K562 (cell line): ENCODE data around the gene PLCB1. TPM values are rescaled to one million over a fixed set of nuclear protein-coding genes. Genes with fewer than 3 reads are reported as not detected.

Experiments used
- ATAC-seq: fragments of 200-7000 bp; cut with Tn5 transposase; 3 replicates; pipeline ENCODE4 v1.9.1; 2020; ENCODE audit warnings: moderate library complexity
- BruUV-seq: library from RNA; stranded (reverse); fragments of 400-500 nt; replicated peaks from 2 replicates; lab custom pipeline; 2021; lab: Mats Ljungman, UMichigan
- CTCF ChIA-PET: fragments of 300-600 bp; formaldehyde crosslinking; extraction: SDS; loops from one replicate; lab custom pipeline; 2021; ENCODE audit warnings: low intra/inter-chr PET ratio; lab: Yijun Ruan, JAX
- POLR2A ChIA-PET: fragments of 300-600, 350-650 bp; sonication (Branson Sonifier 250); formaldehyde crosslinking; extraction: SDS; loops from one replicate; lab custom pipeline; 2021; ENCODE audit warnings: antibody characterized with exemption, inconsistent platforms; lab: Yijun Ruan, JAX
- DNase-seq, 4 experiments: peaks; one replicate each; pipeline versions ENCODE4 v3.0.0 to v3.0.0-alpha.2; 2011 to 2018; ENCODE audit warnings: low spot score in 3 of 4, mixed read lengths in 3 of 4; ENCODE audit errors: extremely low read depth in 1 of 4
- FAIRE-seq: peaks from 2 replicates; lab custom pipeline; 2011; peaks lifted over from hg19 to GRCh38; lab: Jason Lieb, UNC
- H2AFZ ChIP-seq: 2 replicates; pipeline ENCODE4 v1.6.0; 2011; ENCODE audit warnings: low read depth, low read length, control low read depth, inconsistent platforms
- H3K27ac ChIP-seq: fragments of 200-600 bp; 3 replicates; pipeline ENCODE4 v1.8.0; 2011; ENCODE audit warnings: low read depth, mild to moderate bottlenecking, control low read depth, inconsistent platforms, low read length, moderate library complexity, mixed read lengths; ENCODE audit errors: extremely low read depth
- H3K27me3 ChIP-seq, 2 experiments: fragments of 300-600 bp in 1 of 2; 2 replicates in 1 of 2; 3 replicates in 1 of 2; pipeline versions ENCODE4 v1.6.0 to v1.8.0; 2011; ENCODE audit warnings: inconsistent platforms in 2 of 2, low read length in 2 of 2, mild to moderate bottlenecking in 1 of 2, mixed read lengths in 1 of 2, moderate library complexity in 1 of 2; ENCODE audit not compliant: control insufficient read depth in 2 of 2, insufficient read depth in 2 of 2
- H3K36me3 ChIP-seq: fragments of 300-600 bp; 3 replicates; pipeline ENCODE4 v1.8.0; 2011; ENCODE audit warnings: mild to moderate bottlenecking, low read length, inconsistent platforms; ENCODE audit not compliant: control insufficient read depth, insufficient read depth
- H3K4me1 ChIP-seq, 2 experiments: fragments of 200-600 bp in 1 of 2; replicated peaks in 1 of 2; 2 replicates in 1 of 2; 3 replicates in 1 of 2; pipeline versions ENCODE4 v1.5.1 to v1.8.0; 2011; ENCODE audit warnings: inconsistent platforms in 2 of 2, low read length in 2 of 2, mild to moderate bottlenecking in 1 of 2, mixed read lengths in 1 of 2, moderate library complexity in 1 of 2; ENCODE audit not compliant: control insufficient read depth in 2 of 2, insufficient read depth in 2 of 2
- H3K4me2 ChIP-seq: 2 replicates; pipeline ENCODE4 v1.6.1; 2011; ENCODE audit warnings: low read length, control low read depth, inconsistent platforms, mixed read lengths; ENCODE audit not compliant: insufficient read depth
- H3K4me3 ChIP-seq: fragments of 200-600 bp; sonication (generic), shearing (Covaris generic); 2 replicates; pipeline ENCODE4 v1.5.1; 2016; ENCODE audit warnings: control low read depth, inconsistent platforms
- H3K79me2 ChIP-seq: fragments of 200-600 bp; 3 replicates; pipeline ENCODE4 v1.8.0; 2011; ENCODE audit warnings: low read length, inconsistent platforms; ENCODE audit not compliant: control insufficient read depth, insufficient read depth
- H3K9ac ChIP-seq, 2 experiments: 2 replicates each; pipeline versions ENCODE4 v1.6.0 to v1.6.1; 2011; ENCODE audit warnings: low read depth in 2 of 2, low read length in 2 of 2, control low read depth in 1 of 2, inconsistent platforms in 1 of 2, mild to moderate bottlenecking in 1 of 2, mixed read lengths in 1 of 2; ENCODE audit not compliant: insufficient read depth in 1 of 2
- H3K9me1 ChIP-seq: one replicate; pipeline ENCODE4 v1.6.0; 2011; ENCODE audit warnings: inconsistent platforms, mild to moderate bottlenecking, low read length, moderate library complexity; ENCODE audit not compliant: control insufficient read depth, insufficient read depth
- H3K9me3 ChIP-seq: replicated peaks from 2 replicates; pipeline ENCODE4 v1.5.1; 2011; ENCODE audit warnings: low read depth, low read length, inconsistent platforms; ENCODE audit not compliant: control insufficient read depth, insufficient read depth
- H4K20me1 ChIP-seq: replicated peaks from 2 replicates; pipeline ENCODE4 v1.6.1; 2011; ENCODE audit warnings: low read length, inconsistent platforms, mixed read lengths; ENCODE audit not compliant: control insufficient read depth, insufficient read depth
- GABPB2 ChIP-seq: fragments of 250-450 bp; sonication (Bioruptor Pico); conservative IDR thresholded peaks from 2 replicates; pipeline ENCODE4 v1.5.1; 2021; ENCODE audit warnings: mild to moderate bottlenecking
- KAT7 ChIP-seq: sonication (generic); formaldehyde crosslinking; IDR thresholded peaks from 2 replicates; pipeline ENCODE4 v1.8.0; 2022; ENCODE audit warnings: missing genetic modification reagents, mild to moderate bottlenecking, borderline replicate concordance
- KLF10 ChIP-seq: fragments of 250-450 bp; sonication (Bioruptor Pico); IDR thresholded peaks from 2 replicates; pipeline ENCODE4 v1.6.1; 2021; ENCODE audit warnings: matching md5 sums
- STAT5A ChIP-seq: IDR thresholded peaks from 2 replicates; pipeline ENCODE4 v1.6.1; 2012; ENCODE audit warnings: low read length, inconsistent platforms, borderline replicate concordance
- ZNF77 ChIP-seq: fragments of 250-450 bp; sonication (Bioruptor Pico); IDR thresholded peaks from 2 replicates; pipeline ENCODE4 v1.5.0; 2020
- WGBS: fragments of 100-300 bp; shearing (Covaris generic); methylation state at CpG from one replicate; pipeline ENCODE4 v1.1.6; 2016; ENCODE audit warnings: low coverage, mixed read lengths; ENCODE audit not compliant: insufficient coverage; ENCODE audit errors: missing lambda C conversion rate; 5-methylcytosine and 5-hydroxymethylcytosine counted together
- in situ Hi-C: fragments of 300-500 bp; cut with MboI; formaldehyde crosslinking; loops from 4 replicates; pipeline ENCODE4 v1.15.0; 2018; ENCODE audit warnings: inconsistent platforms, mixed read lengths
- intact Hi-C: fragments of 100-400 bp; cut with micrococcal nuclease; formaldehyde crosslinking; loops from 2 replicates; pipeline ENCODE4 v1.14.2; 2022
- polyA plus RNA-seq, 8 experiments: library from polyadenylated mRNA; depleted of rRNA in 4 of 8; stranded (reverse) in 5 of 8; unstranded in 3 of 8; fragments of >200 nt; fragmentation: Nextera tagmentation in 2 of 8; fragmentation: Illumina TruSeq in 1 of 8; extraction: Ambion mirVana in 2 of 8; extraction: Trizol in 1 of 8; gene quantifications; 2 replicates each; pipeline versions ENCODE4 v1.2.1 to v1.2.3, GENCODE V29; 2011 to 2014; ENCODE audit warnings: inconsistent platforms in 1 of 8, missing spikeins in 1 of 8
- total RNA-seq, 7 experiments: library from RNA; depleted of rRNA in 6 of 7; stranded (reverse); fragments of >200 nt in 6 of 7; fragmentation: Illumina TruSeq in 2 of 7; extraction: Trizol in 2 of 7; gene quantifications; 2 replicates each; pipeline versions ENCODE4 v1.2.1 to v1.2.3, GENCODE V29; 2011 to 2021; ENCODE audit warnings: low replicate concordance in 1 of 7
- TF ChIP-seq, protein P1 (sequence below): sonication (generic); formaldehyde crosslinking; IDR thresholded peaks from 2 replicates; pipeline ENCODE4 v1.8.1; 2023; ENCODE audit warnings: mild to moderate bottlenecking, missing genetic modification reagents
- TF ChIP-seq, protein P2 (sequence below): fragments of 200-600 bp; sonication (generic); IDR thresholded peaks from one replicate; pipeline ENCODE4 v1.6.1; 2012; ENCODE audit warnings: mild to moderate bottlenecking, low read depth, low read length, inconsistent platforms
- TF ChIP-seq, protein P3 (sequence below): fragments of 450-650 bp; IDR thresholded peaks from 2 replicates; pipeline ENCODE4 v1.6.1; 2018; ENCODE audit warnings: mild to moderate bottlenecking, low read depth; ENCODE audit not compliant: partially characterized antibody

Gene PLCB1
- total and polyA plus RNA-seq, 9 of the 15 experiments (the other 6 are each of a cell fraction or from before 2014, with no cell fraction given), result 0.34 to 3.1 (median 1.3) TPM

DNA sequence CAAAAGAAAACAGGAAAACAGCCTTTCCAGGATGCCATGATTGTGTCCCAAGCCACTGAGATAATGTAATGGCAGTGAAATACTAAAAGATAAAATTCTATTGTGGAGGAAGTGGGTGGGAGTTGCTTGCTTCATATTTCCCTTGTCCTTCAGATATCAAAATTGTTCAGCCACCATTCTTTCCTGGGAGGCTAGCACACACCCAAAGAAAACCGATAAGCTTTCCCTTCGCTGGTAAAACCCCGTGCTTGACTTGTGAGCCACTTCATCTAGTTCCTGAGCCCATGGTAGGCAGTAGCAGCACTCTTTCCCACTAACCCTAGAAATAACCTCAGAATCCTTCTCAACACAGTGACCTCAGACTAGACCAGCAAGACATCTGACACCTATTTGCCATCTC, 579.4 kb downstream of the PLCB1 start:
- no peaks in the 10 kb centered on the region for H4K20me1 ChIP-seq
- no peak overlapping the region for H3K4me2 ChIP-seq
- H3K36me3 ChIP-seq, result no peaks in the 10 kb centered on the region
- H2AFZ ChIP-seq, result no peak overlapping the region
- no TSS peak for BruUV-seq
- no peak overlapping the region for H3K4me3 ChIP-seq
- H3K4me1 ChIP-seq, result no peaks in the 10 kb centered on the region
- intact Hi-C loops (no loop called here), in situ Hi-C loops (loop anchor here (25.0 kb wide), 2 partner anchors 674 to 774 kb away; partner anchors contain the start of gene HAO1)
- POLR2A ChIA-PET, result interaction anchor here (0.6 kb wide), 2 partner anchors 10 to 1569 kb away, joined by 3 read pairs; no protein-coding TSS in a partner anchor
- peak in 1 of 4 experiments; percentile 1 for DNase-seq
- H3K9ac ChIP-seq, result no peak overlapping the region
- H3K79me2 ChIP-seq, result no peaks in the 10 kb centered on the region
- H3K27ac ChIP-seq, result no peak overlapping the region
- WGBS, result 0% methylated on average over 3 of the region's 3 CpGs
- H3K9me3 ChIP-seq, result no peaks in the 10 kb centered on the region
- no peaks in the 10 kb centered on the region for H3K9me1 ChIP-seq
- CTCF ChIA-PET, result no interaction called here
- no peaks in the 10 kb centered on the region for H3K27me3 ChIP-seq
- no peak for ATAC-seq
- no peak for FAIRE-seq
- TF ChIP-seq STAT5A, result no peak
- no peak for TF ChIP-seq ZNF77 (CRISPR knock-in tag)
- TF ChIP-seq, protein P1, sequence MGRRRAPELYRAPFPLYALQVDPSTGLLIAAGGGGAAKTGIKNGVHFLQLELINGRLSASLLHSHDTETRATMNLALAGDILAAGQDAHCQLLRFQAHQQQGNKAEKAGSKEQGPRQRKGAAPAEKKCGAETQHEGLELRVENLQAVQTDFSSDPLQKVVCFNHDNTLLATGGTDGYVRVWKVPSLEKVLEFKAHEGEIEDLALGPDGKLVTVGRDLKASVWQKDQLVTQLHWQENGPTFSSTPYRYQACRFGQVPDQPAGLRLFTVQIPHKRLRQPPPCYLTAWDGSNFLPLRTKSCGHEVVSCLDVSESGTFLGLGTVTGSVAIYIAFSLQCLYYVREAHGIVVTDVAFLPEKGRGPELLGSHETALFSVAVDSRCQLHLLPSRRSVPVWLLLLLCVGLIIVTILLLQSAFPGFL, result no peak
- TF ChIP-seq, protein P2, sequence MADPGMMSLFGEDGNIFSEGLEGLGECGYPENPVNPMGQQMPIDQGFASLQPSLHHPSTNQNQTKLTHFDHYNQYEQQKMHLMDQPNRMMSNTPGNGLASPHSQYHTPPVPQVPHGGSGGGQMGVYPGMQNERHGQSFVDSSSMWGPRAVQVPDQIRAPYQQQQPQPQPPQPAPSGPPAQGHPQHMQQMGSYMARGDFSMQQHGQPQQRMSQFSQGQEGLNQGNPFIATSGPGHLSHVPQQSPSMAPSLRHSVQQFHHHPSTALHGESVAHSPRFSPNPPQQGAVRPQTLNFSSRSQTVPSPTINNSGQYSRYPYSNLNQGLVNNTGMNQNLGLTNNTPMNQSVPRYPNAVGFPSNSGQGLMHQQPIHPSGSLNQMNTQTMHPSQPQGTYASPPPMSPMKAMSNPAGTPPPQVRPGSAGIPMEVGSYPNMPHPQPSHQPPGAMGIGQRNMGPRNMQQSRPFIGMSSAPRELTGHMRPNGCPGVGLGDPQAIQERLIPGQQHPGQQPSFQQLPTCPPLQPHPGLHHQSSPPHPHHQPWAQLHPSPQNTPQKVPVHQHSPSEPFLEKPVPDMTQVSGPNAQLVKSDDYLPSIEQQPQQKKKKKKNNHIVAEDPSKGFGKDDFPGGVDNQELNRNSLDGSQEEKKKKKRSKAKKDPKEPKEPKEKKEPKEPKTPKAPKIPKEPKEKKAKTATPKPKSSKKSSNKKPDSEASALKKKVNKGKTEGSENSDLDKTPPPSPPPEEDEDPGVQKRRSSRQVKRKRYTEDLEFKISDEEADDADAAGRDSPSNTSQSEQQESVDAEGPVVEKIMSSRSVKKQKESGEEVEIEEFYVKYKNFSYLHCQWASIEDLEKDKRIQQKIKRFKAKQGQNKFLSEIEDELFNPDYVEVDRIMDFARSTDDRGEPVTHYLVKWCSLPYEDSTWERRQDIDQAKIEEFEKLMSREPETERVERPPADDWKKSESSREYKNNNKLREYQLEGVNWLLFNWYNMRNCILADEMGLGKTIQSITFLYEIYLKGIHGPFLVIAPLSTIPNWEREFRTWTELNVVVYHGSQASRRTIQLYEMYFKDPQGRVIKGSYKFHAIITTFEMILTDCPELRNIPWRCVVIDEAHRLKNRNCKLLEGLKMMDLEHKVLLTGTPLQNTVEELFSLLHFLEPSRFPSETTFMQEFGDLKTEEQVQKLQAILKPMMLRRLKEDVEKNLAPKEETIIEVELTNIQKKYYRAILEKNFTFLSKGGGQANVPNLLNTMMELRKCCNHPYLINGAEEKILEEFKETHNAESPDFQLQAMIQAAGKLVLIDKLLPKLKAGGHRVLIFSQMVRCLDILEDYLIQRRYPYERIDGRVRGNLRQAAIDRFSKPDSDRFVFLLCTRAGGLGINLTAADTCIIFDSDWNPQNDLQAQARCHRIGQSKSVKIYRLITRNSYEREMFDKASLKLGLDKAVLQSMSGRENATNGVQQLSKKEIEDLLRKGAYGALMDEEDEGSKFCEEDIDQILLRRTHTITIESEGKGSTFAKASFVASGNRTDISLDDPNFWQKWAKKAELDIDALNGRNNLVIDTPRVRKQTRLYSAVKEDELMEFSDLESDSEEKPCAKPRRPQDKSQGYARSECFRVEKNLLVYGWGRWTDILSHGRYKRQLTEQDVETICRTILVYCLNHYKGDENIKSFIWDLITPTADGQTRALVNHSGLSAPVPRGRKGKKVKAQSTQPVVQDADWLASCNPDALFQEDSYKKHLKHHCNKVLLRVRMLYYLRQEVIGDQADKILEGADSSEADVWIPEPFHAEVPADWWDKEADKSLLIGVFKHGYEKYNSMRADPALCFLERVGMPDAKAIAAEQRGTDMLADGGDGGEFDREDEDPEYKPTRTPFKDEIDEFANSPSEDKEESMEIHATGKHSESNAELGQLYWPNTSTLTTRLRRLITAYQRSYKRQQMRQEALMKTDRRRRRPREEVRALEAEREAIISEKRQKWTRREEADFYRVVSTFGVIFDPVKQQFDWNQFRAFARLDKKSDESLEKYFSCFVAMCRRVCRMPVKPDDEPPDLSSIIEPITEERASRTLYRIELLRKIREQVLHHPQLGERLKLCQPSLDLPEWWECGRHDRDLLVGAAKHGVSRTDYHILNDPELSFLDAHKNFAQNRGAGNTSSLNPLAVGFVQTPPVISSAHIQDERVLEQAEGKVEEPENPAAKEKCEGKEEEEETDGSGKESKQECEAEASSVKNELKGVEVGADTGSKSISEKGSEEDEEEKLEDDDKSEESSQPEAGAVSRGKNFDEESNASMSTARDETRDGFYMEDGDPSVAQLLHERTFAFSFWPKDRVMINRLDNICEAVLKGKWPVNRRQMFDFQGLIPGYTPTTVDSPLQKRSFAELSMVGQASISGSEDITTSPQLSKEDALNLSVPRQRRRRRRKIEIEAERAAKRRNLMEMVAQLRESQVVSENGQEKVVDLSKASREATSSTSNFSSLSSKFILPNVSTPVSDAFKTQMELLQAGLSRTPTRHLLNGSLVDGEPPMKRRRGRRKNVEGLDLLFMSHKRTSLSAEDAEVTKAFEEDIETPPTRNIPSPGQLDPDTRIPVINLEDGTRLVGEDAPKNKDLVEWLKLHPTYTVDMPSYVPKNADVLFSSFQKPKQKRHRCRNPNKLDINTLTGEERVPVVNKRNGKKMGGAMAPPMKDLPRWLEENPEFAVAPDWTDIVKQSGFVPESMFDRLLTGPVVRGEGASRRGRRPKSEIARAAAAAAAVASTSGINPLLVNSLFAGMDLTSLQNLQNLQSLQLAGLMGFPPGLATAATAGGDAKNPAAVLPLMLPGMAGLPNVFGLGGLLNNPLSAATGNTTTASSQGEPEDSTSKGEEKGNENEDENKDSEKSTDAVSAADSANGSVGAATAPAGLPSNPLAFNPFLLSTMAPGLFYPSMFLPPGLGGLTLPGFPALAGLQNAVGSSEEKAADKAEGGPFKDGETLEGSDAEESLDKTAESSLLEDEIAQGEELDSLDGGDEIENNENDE, result no peak
- TF ChIP-seq KLF10 (CRISPR knock-in tag), result no peak
- no peak for TF ChIP-seq KAT7 (CRISPR knock-in tag)
- no peak for TF ChIP-seq GABPB2 (CRISPR knock-in tag)
- TF ChIP-seq, protein P3, sequence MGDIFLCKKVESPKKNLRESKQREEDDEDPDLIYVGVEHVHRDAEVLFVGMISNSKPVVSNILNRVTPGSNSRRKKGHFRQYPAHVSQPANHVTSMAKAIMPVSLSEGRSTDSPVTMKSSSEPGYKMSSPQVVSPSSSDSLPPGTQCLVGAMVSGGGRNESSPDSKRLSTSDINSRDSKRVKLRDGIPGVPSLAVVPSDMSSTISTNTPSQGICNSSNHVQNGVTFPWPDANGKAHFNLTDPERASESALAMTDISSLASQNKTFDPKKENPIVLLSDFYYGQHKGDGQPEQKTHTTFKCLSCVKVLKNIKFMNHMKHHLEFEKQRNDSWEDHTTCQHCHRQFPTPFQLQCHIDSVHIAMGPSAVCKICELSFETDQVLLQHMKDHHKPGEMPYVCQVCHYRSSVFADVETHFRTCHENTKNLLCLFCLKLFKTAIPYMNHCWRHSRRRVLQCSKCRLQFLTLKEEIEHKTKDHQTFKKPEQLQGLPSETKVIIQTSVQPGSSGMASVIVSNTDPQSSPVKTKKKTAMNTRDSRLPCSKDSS, result no peak
